ENCODE measurements around the gene TSPO2.

TSPO2 gene

GRCh38 chr6:41064841-41065240 lies 22.6 kb downstream of the TSPO2 start:
- no peak for TF ChIP-seq CTCF (IDR thresholded peaks at IDR 0.05; ENCODE audit: borderline replicate concordance, control extremely low read depth, extremely low read depth, insufficient read depth, missing control alignments)
- in situ Hi-C loops (cut with MboI; ENCODE audit: low sequenced_read_pairs, unreplicated experiment), result no loop called here
- DNase-seq (ENCODE audit: low spot score), result no peak

- no peak for TF ChIP-seq CTCF (IDR thresholded peaks at IDR 0.05; ENCODE audit: borderline replicate concordance, control extremely low read depth, extremely low read depth, insufficient read depth, missing control alignments)
- no peak for DNase-seq (ENCODE audit: low spot score)
- in situ Hi-C loops (cut with MboI; ENCODE audit: low sequenced_read_pairs, unreplicated experiment), result no loop called here
Observed at GRCh38 chr6:41065550-41066026, 23.3 kb downstream of the TSPO2 start.

GRCh38 chr6:41066867-41067304 lies 24.6 kb downstream of the TSPO2 start:
- peak; percentile 74 for TF ChIP-seq CTCF (IDR thresholded peaks at IDR 0.05; ENCODE audit: borderline replicate concordance, control extremely low read depth, extremely low read depth, insufficient read depth, missing control alignments)
- in situ Hi-C loops (cut with MboI; ENCODE audit: low sequenced_read_pairs, unreplicated experiment), result no loop called here
- peak; percentile 36 for DNase-seq (ENCODE audit: low spot score)

GRCh38 chr6:41071501-41071922 lies 29.2 kb downstream of the TSPO2 start:
- in situ Hi-C loops (cut with MboI; ENCODE audit: low sequenced_read_pairs, unreplicated experiment), result no loop called here
- no peak for DNase-seq (ENCODE audit: low spot score)
- no peak for TF ChIP-seq CTCF (IDR thresholded peaks at IDR 0.05; ENCODE audit: borderline replicate concordance, control extremely low read depth, extremely low read depth, insufficient read depth, missing control alignments)

GRCh38 chr6:41071923-41072835 lies 29.9 kb downstream of the TSPO2 start, which contains the start of gene OARD1:
Gene OARD1 (minus strand): TSS chr6:41072356. CDS start chr6:41071634, 722 bp downstream.
- TF ChIP-seq CTCF (IDR thresholded peaks at IDR 0.05; ENCODE audit: borderline replicate concordance, control extremely low read depth, extremely low read depth, insufficient read depth, missing control alignments), result no peak
- in situ Hi-C loops (cut with MboI; ENCODE audit: low sequenced_read_pairs, unreplicated experiment), result no loop called here
- DNase-seq (ENCODE audit: low spot score), result peak; percentile 97

GRCh38 chr6:41072836-41073202 lies 30.6 kb downstream of the TSPO2 start, which contains the start of gene NFYA:
Gene NFYA (plus strand): TSS chr6:41072974. CDS start chr6:41079090, 6,116 bp downstream.
- no peak for DNase-seq (ENCODE audit: low spot score)
- no peak for TF ChIP-seq CTCF (IDR thresholded peaks at IDR 0.05; ENCODE audit: borderline replicate concordance, control extremely low read depth, extremely low read depth, insufficient read depth, missing control alignments)
- in situ Hi-C loops (cut with MboI; ENCODE audit: low sequenced_read_pairs, unreplicated experiment), result no loop called here
